Right cardiac atrium (tissue), 5 donors: ENCODE measurements around the gene ITGB1. TPM values are rescaled to one million over a fixed set of nuclear protein-coding genes. Genes with fewer than 3 reads are reported as not detected.
A peak's percentile ranks its signal among the peaks of the same experiment; 100 is the strongest.

Experiments
- ATAC-seq, 2 donors: fragments of 200-7000 bp; cut with Tn5 transposase; one replicate each; pipeline versions ENCODE4 v1.8.0 to v1.9.1; 2020; ENCODE audit warnings: moderate library complexity in 2 of 2, mild to moderate bottlenecking in 1 of 2
- DNase-seq, 3 donors: peaks; one replicate each; pipeline ENCODE4 v3.0.0-alpha.2; 2020
- H3K27ac ChIP-seq: one replicate; pipeline ENCODE4 v1.5.1; 2013; ENCODE audit warnings: mild to moderate bottlenecking, low read length, control low read depth, moderate library complexity
- H3K27me3 ChIP-seq: one replicate; pipeline ENCODE4 v1.6.1; 2013; ENCODE audit not compliant: control insufficient read depth, insufficient read depth
- H3K4me1 ChIP-seq: one replicate; pipeline ENCODE4 v1.6.1; 2013; ENCODE audit warnings: low read length; ENCODE audit not compliant: control insufficient read depth, insufficient read depth
- H3K4me3 ChIP-seq: one replicate; pipeline ENCODE4 v1.5.1; 2013; ENCODE audit warnings: low read length, control low read depth
- H3K9me3 ChIP-seq: one replicate; pipeline ENCODE4 v1.6.1; 2013; ENCODE audit warnings: low read length; ENCODE audit not compliant: control insufficient read depth
- WGBS: extraction: QIAGEN DNeasy Blood & Tissue Kit; methylation state at CpG from one replicate; pipeline ENCODE4 v1.1.7; 2013; 5-methylcytosine and 5-hydroxymethylcytosine counted together
- intact Hi-C, 4 donors: fragments of 100-400 bp; cut with DNase I; formaldehyde crosslinking; loops; one replicate each; pipeline versions ENCODE4 v1.11.0 to v1.14.0; 2022 to 2023
- polyA plus RNA-seq: library from polyadenylated mRNA; stranded (reverse); fragments of 200-250 nt; gene quantifications from one replicate; pipeline ENCODE4 v1.2.3, GENCODE V29; 2013
- total RNA-seq, 4 donors: library from RNA; stranded (reverse); fragmentation: NEBNext Ultra II Directional; extraction: Animal tissue kit (Norgen Biotek cat#: 25700); gene quantifications; one replicate each; pipeline ENCODE4 v1.2.1, GENCODE V29; 2021
- donor health status: healthy with polysubstance abuse.
- donor health status: DM: no; HTN: yes; CAD: no.
- donor health status: DM: no; HTN: no; CAD: no.
- donor health status: DM: no; HTN: yes; CAD: no; lungs with severe emphysema.
- donor health status: DM: yes; HTN: yes; CAD: no.

ITGB1 gene
- total and polyA plus RNA-seq, 5 donors, result 259 to 583 (median 461) TPM

DNA sequence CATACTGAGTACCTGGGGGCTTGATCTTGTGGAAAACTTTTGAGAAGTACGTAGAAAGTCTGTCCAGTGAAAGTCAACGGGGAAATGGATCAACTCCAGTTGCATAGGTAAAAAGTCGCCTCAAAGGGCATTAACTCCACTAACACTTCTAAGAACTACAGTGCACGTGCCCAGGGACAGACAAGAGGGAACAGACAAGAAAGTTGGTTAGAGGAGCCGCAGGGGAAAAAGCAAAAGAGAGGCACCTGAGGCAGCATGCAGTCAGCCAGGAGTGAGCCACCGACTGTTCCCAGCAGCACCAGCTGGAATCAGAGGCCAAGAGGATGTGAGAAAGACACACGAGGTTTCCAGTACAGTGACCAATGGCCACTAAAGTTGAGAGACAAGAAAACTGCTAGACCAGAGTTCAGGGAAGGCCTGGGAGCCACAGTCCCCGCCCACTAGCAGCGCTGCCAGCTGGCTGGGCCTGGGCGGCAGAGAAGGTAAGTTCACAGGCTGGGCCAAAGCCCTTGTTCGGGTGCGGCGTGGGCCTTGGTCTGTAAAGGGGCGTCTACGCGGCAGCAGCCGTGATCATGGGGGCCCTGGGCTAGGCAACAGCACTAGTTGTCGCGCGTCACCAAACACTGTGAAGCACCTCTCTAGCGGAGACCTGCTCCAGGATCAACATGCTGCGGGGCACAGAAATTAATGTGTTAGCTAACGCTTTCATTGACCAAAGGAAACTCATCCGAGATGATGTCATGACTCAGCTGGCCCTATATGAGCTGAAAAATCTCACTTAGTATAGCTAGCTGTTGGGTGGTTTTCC lies 14.0 kb downstream of the ITGB1 start:
- no peaks in the 10 kb centered on the region for H3K27me3 ChIP-seq
- H3K4me1 ChIP-seq, result peaks cover 30% of the 10 kb centered on the region
- no peaks in the 10 kb centered on the region for H3K9me3 ChIP-seq
- no peak overlapping the region for H3K4me3 ChIP-seq
- DNase-seq, result peak in 2 of 3 donors; percentile 59 to 62
- H3K27ac ChIP-seq, result no peak overlapping the region
- 80% methylated on average over 24 of the region's 24 CpGs for WGBS
- intact Hi-C loops, result loop anchor here in 1 of 4 donors (10.0 kb wide), 1 partner anchor 61 kb away; no protein-coding TSS in a partner anchor
- peak; percentile 38 to 59 for ATAC-seq

DNA sequence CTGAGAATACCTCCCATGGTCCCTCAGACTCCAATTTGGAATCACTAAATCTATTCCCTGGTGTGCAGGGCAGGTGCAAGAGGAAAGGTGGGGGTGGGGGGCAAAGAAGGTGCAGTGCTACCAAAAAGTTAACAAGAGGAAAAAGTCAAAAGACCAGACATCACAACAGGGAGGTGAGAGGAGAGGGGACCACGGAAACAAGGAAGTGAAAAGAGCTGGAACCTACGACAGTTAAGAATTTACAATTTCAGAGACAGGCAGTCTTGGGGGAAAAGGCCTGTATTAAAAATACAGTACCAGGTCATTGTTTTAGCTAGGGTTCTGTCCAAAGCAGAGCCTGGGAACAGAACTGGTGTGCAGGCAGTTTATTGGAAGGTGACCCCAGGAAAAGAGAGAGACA lies 14.6 kb downstream of the ITGB1 start:
- Histone ChIP-seq H3K27ac (no peak overlapping the region), H3K9me3 (no peaks in the 10 kb centered on the region), H3K27me3 (no peaks in the 10 kb centered on the region), H3K4me3 (no peak overlapping the region), H3K4me1 (peaks cover 33% of the 10 kb centered on the region)
- intact Hi-C loops, result loop anchor here in 1 of 4 donors (10.0 kb wide), 1 partner anchor 61 kb away; no protein-coding TSS in a partner anchor
- DNase-seq, result no peak
- 62% methylated on average over 2 of the region's 2 CpGs for WGBS
- no peak for ATAC-seq

DNA sequence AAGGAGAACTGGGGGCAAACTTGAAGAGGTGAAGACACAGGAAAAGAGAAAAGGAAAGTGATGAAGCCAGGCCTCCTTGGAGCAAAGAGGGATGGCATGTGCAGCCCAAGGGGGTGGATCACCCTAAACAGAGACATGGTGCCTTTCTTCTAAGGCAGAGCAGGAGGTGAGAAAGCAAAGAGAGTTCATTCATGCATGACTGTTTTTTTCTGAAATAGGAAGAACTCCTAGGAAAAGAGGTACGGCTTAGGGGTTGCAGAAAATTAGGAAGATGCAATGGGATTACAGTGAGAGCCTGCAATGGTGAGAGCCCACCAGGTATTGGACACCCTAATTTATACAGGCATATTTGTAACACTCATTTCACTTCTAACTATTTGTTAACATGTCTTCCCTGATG lies 15.9 kb downstream of the ITGB1 start:
- no peaks in the 10 kb centered on the region for H3K9me3 ChIP-seq
- ATAC-seq (no peak), DNase-seq (no peak)
- peak overlapping the region; percentile 17 for H3K27ac ChIP-seq
- peaks cover 32% of the 10 kb centered on the region for H3K4me1 ChIP-seq
- H3K27me3 ChIP-seq, result no peaks in the 10 kb centered on the region
- H3K4me3 ChIP-seq, result no peak overlapping the region
- 100% methylated on average over 1 of the region's 1 CpG for WGBS
- intact Hi-C loops, result loop anchor here in 1 of 4 donors (10.0 kb wide), 1 partner anchor 63 kb away; no protein-coding TSS in a partner anchor

DNA sequence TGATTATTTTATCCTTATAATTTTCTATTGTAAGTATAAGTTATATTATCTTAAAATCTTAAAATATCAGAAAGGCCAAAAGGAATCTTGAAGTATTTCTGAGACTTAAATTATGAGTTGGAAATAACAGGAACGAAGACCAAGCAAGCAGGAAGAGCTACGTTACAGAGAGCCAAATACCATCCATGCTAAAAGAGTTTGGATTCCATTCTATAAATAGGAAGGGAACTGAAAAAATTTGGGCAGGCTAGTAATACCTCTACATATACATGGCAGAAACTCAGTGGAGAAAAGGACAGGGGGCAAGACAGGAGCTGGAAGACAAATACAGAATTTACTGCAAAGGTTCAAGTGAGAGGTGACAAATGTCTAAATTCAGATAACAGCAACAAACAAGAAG lies 16.7 kb downstream of the ITGB1 start:
- no peaks in the 10 kb centered on the region for H3K9me3 ChIP-seq
- no peak overlapping the region for H3K4me3 ChIP-seq
- 6% methylated on average over 2 of the region's 2 CpGs for WGBS
- ATAC-seq, result peak in 1 of 2 donors; percentile 36
- DNase-seq, result no peak
- no peaks in the 10 kb centered on the region for H3K27me3 ChIP-seq
- peaks cover 32% of the 10 kb centered on the region for H3K4me1 ChIP-seq
- H3K27ac ChIP-seq, result no peak overlapping the region
- intact Hi-C loops, result loop anchor here in 1 of 4 donors (10.0 kb wide), 1 partner anchor 63 kb away; no protein-coding TSS in a partner anchor

DNA sequence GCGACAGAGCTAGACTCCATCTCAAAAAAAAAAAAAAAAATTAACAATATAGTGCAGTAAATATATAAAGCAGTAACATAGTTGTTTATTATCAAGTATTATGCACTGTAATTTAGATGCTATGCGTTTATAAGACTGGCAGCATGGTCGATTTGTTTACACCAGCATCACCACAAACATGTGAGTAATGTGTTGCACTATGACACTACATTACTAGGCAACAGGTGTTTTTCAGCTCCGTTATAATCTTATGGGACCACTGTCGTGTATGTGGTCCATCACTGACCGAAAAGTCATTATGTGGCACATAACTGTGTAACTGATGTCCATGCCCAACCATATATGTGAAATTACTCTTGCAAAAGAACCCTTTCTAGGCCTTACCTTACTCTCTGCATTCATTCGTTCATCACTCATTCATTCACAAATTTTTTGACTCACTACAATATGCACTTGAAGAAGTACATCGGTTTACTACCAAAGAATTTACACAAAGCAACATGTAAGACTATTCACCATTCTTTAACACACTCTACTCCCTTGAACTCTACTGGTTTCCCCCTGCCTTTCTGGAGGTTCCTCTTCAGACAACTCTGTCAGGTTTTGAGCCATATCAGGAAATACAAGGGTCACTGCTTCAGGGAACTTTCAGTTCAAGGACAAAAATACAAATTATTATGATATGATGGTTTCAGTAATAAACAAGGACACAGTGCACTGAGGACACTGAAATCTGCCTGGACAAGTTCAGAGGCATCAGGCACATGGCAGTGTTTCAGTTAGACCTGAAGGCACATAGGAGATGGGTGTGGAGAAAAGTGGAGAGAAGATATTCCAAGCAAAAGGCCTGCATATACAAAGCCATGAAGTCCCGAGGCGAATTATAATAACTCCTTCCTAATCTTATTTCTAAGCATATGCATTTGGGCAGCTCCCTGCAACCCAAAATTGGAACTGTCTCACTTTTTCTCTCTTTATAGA lies 17.4 kb downstream of the ITGB1 start:
- H3K4me1 ChIP-seq, result peaks cover 32% of the 10 kb centered on the region
- H3K27ac ChIP-seq, result peak overlapping the region; percentile 67
- no peak for ATAC-seq
- no peaks in the 10 kb centered on the region for H3K27me3 ChIP-seq
- no peak for DNase-seq
- WGBS, result 77% methylated on average over 10 of the region's 10 CpGs
- intact Hi-C loops, result loop anchor here in 1 of 4 donors (10.0 kb wide), 1 partner anchor 64 kb away; no protein-coding TSS in a partner anchor
- no peaks in the 10 kb centered on the region for H3K9me3 ChIP-seq
- H3K4me3 ChIP-seq, result no peak overlapping the region

DNA sequence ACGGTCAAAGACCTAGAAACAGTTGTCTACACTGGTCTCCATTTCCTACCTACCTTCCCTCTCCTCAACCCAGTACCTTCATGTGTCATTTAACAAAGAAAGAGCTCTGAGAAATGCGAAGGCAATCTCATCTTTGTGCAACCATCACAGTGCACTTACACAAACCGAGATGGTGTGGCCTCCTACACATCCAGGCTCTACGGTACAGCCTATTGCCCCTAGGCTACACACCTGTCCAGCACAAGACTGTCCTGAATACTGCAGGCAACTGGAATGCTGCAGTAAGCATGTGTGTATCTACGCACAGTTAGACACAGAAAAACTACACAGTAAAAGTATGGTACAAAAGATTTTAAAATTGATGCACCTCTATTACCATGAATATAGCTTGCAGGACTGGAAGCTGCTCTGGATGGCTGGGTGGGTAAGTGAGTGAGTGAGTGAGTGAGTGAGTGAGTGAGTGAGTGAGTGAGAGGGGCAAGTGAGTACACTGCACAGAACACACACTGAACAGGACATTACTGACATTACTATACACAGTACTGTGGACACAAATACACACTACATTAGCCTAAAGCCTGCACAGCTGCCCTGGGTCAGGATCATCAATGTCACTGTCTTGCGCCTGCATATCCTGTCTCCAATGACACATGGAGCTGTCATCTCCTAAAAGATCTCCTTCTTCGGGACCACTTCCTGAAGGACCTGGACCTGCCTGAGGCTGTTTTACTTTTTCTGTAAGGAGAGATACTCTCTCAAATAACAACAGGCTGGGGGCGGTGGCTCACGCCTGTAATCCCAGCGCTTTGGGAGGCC lies 18.5 kb downstream of the ITGB1 start:
- peaks cover 30% of the 10 kb centered on the region for H3K4me1 ChIP-seq
- DNase-seq, result no peak
- WGBS, result 82% methylated on average over 10 of the region's 10 CpGs
- intact Hi-C loops, result loop anchor here in 2 of 4 donors (10.0 kb wide), 1 partner anchor 65 kb away; no protein-coding TSS in a partner anchor
- H3K9me3 ChIP-seq, result no peaks in the 10 kb centered on the region
- H3K27me3 ChIP-seq, result no peaks in the 10 kb centered on the region
- H3K4me3 ChIP-seq, result no peak overlapping the region
- peak overlapping the region; percentile 14 for H3K27ac ChIP-seq
- peak in 1 of 2 donors; percentile 15 for ATAC-seq

DNA sequence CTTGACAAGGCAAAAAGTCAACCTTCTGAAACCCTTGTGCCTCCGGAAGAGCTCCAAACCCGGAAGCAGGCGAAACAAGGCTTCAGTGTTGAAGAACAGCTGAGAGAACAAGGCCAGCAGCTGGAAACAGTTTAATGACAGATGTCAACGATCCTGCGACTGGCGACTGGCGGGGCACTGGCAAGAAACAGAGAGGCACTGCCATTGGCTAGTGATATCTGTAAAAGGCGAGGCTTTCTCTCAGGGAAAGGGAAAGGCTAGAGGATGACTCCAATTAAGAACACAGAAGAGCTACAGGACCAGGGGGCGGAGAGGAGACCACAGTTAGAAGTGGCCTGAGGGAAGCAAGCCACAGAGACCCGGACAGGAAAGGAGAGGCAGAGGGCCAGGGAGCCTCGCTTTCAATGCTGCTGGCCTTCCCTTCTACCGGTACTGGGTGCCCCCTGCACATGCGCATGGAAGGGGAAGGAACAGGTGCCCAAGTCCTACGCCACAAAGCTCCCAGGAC lies 19.4 kb downstream of the ITGB1 start:
- intact Hi-C loops, result loop anchor here in 1 of 4 donors (10.0 kb wide), 1 partner anchor 66 kb away; no protein-coding TSS in a partner anchor
- H3K4me3 ChIP-seq, result no peak overlapping the region
- peak overlapping the region; percentile 90 for H3K27ac ChIP-seq
- DNase-seq (peak; percentile 53 to 78 (median 77)), ATAC-seq (peak; percentile 73 to 75)
- WGBS, result 17% methylated on average over 14 of the region's 14 CpGs
- H3K4me1 ChIP-seq, result peaks cover 22% of the 10 kb centered on the region
- H3K27me3 ChIP-seq, result no peaks in the 10 kb centered on the region
- no peaks in the 10 kb centered on the region for H3K9me3 ChIP-seq

DNA sequence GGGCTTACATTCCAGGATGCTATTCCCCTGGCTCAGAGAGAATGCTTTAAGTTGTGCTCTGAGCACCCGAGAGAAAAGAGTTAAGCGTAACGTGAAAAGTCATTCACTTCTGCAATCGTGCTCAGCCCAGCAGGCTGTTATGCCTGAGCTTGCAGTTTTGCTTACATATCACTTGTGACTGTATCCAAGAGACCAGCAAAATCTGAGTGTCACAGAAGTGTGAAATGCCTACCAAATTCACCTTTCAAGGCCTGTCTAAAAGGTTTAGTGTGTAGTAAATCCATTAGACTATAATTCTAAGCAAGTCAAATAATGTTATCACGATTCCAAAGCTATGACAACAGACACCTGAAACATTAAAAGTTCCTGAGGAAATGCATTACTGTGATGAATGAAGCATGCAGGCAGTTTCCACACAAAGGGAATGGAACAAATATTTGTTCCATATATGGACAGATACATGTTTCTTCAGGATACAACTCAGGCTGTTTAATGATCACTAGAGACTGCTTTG lies 20.1 kb downstream of the ITGB1 start:
- H3K27ac ChIP-seq, result no peak overlapping the region
- no peaks in the 10 kb centered on the region for H3K9me3 ChIP-seq
- H3K4me1 ChIP-seq, result peaks cover 21% of the 10 kb centered on the region
- intact Hi-C loops, result loop anchor here in 1 of 4 donors (10.0 kb wide), 1 partner anchor 67 kb away; no protein-coding TSS in a partner anchor
- no peaks in the 10 kb centered on the region for H3K27me3 ChIP-seq
- WGBS, result 15% methylated on average over 5 of the region's 5 CpGs
- no peak for DNase-seq
- H3K4me3 ChIP-seq, result no peak overlapping the region
- peak; percentile 70 to 74 for ATAC-seq

DNA sequence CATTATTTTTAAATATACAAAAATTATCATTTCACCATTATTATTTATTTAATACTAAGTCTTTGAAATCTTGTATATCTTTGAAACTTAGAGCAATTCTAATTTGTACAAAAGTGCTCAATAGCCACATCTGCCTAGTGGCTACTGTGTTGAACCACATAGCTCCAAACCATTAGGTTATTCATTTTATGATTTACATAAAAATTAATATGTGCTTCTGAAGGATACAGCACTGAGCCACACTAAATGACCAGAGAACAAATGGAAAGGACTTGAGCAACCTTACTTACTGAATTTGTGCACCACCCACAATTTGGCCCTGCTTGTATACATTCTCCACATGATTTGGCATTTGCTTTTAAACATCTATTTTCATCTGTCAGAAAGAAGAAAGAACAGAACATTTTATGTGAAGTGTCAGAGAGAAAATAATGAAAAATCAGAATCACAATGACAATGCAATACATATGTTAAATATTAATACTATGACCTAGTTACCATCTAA lies 25.8 kb downstream of the ITGB1 start:
- Histone ChIP-seq H3K4me1 (peaks cover 2% of the 10 kb centered on the region), H3K27ac (no peak overlapping the region), H3K9me3 (no peaks in the 10 kb centered on the region), H3K4me3 (no peak overlapping the region), H3K27me3 (no peaks in the 10 kb centered on the region)
- intact Hi-C loops, result loop anchor here in 1 of 4 donors (10.0 kb wide), 1 partner anchor 73 kb away; no protein-coding TSS in a partner anchor
- DNase-seq (no peak), ATAC-seq (no peak)
